Measurements from ENCODE around the gene SLC51B. TPM values are rescaled to one million over a fixed set of nuclear protein-coding genes. Genes with fewer than 3 reads are reported as not detected.

Gene SLC51B
- total and polyA plus RNA-seq, 10 of the 15 experiments (the other 5 are each of a cell fraction or from before 2014, with no cell fraction given): 0.05 to 0.17 (median 0.13) TPM; not detected in 7

DNA sequence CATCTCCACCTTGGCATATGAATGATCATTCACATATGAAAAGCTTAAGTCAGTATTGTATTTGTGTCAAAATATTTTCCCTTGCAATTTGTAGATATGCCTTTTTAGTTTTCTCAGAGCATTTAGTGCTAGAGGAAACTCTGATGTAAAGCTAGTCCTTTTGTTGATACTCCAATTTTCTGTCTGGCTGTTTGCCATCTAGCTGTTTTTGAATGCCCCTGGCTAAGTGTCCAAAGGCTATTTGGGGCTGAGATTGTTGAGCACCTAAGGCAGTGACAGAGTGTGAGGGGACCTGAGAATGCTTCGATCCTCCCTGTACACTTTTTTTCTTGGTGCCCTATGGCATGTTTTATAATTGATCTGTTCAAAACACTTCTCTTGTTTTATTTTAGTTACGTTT, 3.1 kb downstream of the SLC51B start:
- in situ Hi-C loops (cut with MboI): loop anchor here (5.0 kb wide), 1 partner anchor 249 kb away; the partner anchor contains the start of gene RNU5A-1
- FAIRE-seq: no peak

More for the DNA sequence above, 3.1 kb downstream of the SLC51B start:
- Histone ChIP-seq H3K27me3 (replicated peaks in 1 of 2; ENCODE audit: control insufficient read depth in 2 of 2, insufficient read depth in 2 of 2, low read length in 1 of 2) (no peaks in the 10 kb centered on the region), H3K4me2 (ENCODE audit: control insufficient read depth, insufficient read depth) (no peak overlapping the region), H3K4me1 (ENCODE audit: control insufficient read depth, insufficient read depth, low read length) (peaks cover 8% of the 10 kb centered on the region), H3K9me3 (replicated peaks; ENCODE audit: control insufficient read depth, insufficient read depth, low read length) (no peaks in the 10 kb centered on the region), H3K79me2 (ENCODE audit: control insufficient read depth, insufficient read depth, low read length) (no peaks in the 10 kb centered on the region), H3K27ac (ENCODE audit: control insufficient read depth, insufficient read depth) (no peak overlapping the region), H3K36me3 (ENCODE audit: control insufficient read depth in 2 of 2, insufficient read depth in 2 of 2, low read length in 1 of 2) (no peaks in the 10 kb centered on the region), H3K4me3 (no peak overlapping the region), H3K9ac (ENCODE audit: control insufficient read depth, insufficient read depth, low read length) (no peak overlapping the region), H2AFZ (ENCODE audit: control insufficient read depth, low read depth, low read length) (no peak overlapping the region), H4K20me1 (ENCODE audit: control insufficient read depth, insufficient read depth) (no peaks in the 10 kb centered on the region)
- no TSS peak for BruUV-seq (replicated peaks)
- ChIA-PET RAD21 (ENCODE audit: unreplicated experiment) (no interaction called here), CTCF (interaction anchor here (0.6 to 1.1 kb wide), 3 partner anchors 8 to 67 kb away, joined by 3 to 5 read pairs (median 4); partner anchors contain the start of gene UBAP1L), POLR2A (interaction anchor here (0.5 to 0.6 kb wide), 3 partner anchors 59 to 203 kb away, joined by 5 to 8 read pairs (median 5); no protein-coding TSS in a partner anchor), SMC1A (ENCODE audit: uncharacterized antibody, unreplicated experiment) (interaction anchor here (0.7 to 1.4 kb wide), 2 partner anchors 14 kb away, joined by 3 to 6 read pairs; no protein-coding TSS in a partner anchor)
- WGBS (ENCODE audit: insufficient coverage, insufficient replicate concordance, low lambda C conversion rate, missing lambda C conversion rate): 50% methylated on average over 2 of the region's 2 CpGs
- DNase-seq (ENCODE audit: low read depth, low spot score) (no peak), ATAC-seq (no peak)
- TF ChIP-seq SMARCA5 (IDR thresholded peaks at IDR 0.05) (no peak), BCL11A (IDR thresholded peaks at IDR 0.05; ENCODE audit: low read depth, low read length) (no peak), HDAC6 (IDR thresholded peaks at IDR 0.05; ENCODE audit: unreplicated experiment) (no peak), TCF3 (IDR thresholded peaks at IDR 0.05; ENCODE audit: borderline replicate concordance, insufficient read depth, low read depth, low read length) (no peak), KDM1A (IDR thresholded peaks at IDR 0.05; ENCODE audit: borderline replicate concordance) (no peak), PAX8 (IDR thresholded peaks at IDR 0.05) (no peak), ZNF217 (IDR thresholded peaks at IDR 0.05) (no peak)
- TF ChIP-seq, protein P1, sequence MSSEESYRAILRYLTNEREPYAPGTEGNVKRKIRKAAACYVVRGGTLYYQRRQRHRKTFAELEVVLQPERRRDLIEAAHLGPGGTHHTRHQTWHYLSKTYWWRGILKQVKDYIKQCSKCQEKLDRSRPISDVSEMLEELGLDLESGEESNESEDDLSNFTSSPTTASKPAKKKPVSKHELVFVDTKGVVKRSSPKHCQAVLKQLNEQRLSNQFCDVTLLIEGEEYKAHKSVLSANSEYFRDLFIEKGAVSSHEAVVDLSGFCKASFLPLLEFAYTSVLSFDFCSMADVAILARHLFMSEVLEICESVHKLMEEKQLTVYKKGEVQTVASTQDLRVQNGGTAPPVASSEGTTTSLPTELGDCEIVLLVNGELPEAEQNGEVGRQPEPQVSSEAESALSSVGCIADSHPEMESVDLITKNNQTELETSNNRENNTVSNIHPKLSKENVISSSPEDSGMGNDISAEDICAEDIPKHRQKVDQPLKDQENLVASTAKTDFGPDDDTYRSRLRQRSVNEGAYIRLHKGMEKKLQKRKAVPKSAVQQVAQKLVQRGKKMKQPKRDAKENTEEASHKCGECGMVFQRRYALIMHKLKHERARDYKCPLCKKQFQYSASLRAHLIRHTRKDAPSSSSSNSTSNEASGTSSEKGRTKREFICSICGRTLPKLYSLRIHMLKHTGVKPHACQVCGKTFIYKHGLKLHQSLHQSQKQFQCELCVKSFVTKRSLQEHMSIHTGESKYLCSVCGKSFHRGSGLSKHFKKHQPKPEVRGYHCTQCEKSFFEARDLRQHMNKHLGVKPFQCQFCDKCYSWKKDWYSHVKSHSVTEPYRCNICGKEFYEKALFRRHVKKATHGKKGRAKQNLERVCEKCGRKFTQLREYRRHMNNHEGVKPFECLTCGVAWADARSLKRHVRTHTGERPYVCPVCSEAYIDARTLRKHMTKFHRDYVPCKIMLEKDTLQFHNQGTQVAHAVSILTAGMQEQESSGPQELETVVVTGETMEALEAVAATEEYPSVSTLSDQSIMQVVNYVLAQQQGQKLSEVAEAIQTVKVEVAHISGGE (CRISPR knock-in tag; IDR thresholded peaks at IDR 0.05): no peak
- intact Hi-C loops (cut with micrococcal nuclease; ENCODE audit: unreplicated experiment): no loop called here
